GM23338 (cell line): ENCODE results near the gene MGAT4B. TPM values are rescaled to one million over a fixed set of nuclear protein-coding genes. Genes with fewer than 3 reads are reported as not detected.

Source experiments
- ATAC-seq: fragments of 200-7000 bp; cut with Tn5 transposase; 3 replicates; pipeline ENCODE4 v1.9.1; 2020
- DNase-seq: peaks from one replicate; pipeline ENCODE4 v3.0.0-alpha.2; 2015; ENCODE audit warnings: low spot score
- H2AFZ ChIP-seq: fragments of 200-600 bp; sonication (generic); 2 replicates; pipeline ENCODE4 v1.8.0; 2016; ENCODE audit warnings: antibody characterized with exemption, mild to moderate bottlenecking, moderate library complexity
- H3F3A ChIP-seq: fragments of 200-600 bp; sonication (generic); replicated peaks from 2 replicates; pipeline ENCODE4 v1.8.0; 2017; ENCODE audit warnings: antibody characterized with exemption, mixed run types, low read depth
- H3K27ac ChIP-seq: fragments of 200-600 bp; sonication (generic); 2 replicates; pipeline ENCODE4 v1.6.1; 2016; ENCODE audit warnings: low read depth
- H3K27me3 ChIP-seq: fragments of 200-600 bp; sonication (generic); 2 replicates; pipeline ENCODE4 v1.8.0; 2016; ENCODE audit warnings: mild to moderate bottlenecking, mixed run types, moderate library complexity; ENCODE audit not compliant: insufficient read depth
- H3K36me3 ChIP-seq: fragments of 200-600 bp; sonication (generic); 2 replicates; pipeline ENCODE4 v1.8.0; 2016; ENCODE audit warnings: mild to moderate bottlenecking; ENCODE audit not compliant: insufficient read depth
- H3K4me1 ChIP-seq: fragments of 200-600 bp; sonication (generic); 2 replicates; pipeline ENCODE4 v1.8.0; 2016; ENCODE audit warnings: mild to moderate bottlenecking, moderate library complexity; ENCODE audit not compliant: insufficient read depth
- H3K4me2 ChIP-seq: fragments of 200-600 bp; sonication (generic); 2 replicates; pipeline ENCODE4 v1.7.1; 2017; ENCODE audit warnings: mixed run types
- H3K4me3 ChIP-seq: fragments of 200-600 bp; sonication (generic); 2 replicates; pipeline ENCODE4 v1.6.1; 2016; ENCODE audit warnings: mixed run types
- H3K79me2 ChIP-seq: fragments of 200-600 bp; sonication (generic); replicated peaks from 2 replicates; pipeline ENCODE4 v1.8.0; 2017; ENCODE audit warnings: mild to moderate bottlenecking; ENCODE audit not compliant: insufficient read depth
- H3K9me2 ChIP-seq: fragments of 200-600 bp; sonication (generic); 2 replicates; pipeline ENCODE4 v1.8.0; 2017; ENCODE audit not compliant: insufficient read depth
- H4K20me1 ChIP-seq: fragments of 200-600 bp; sonication (generic); replicated peaks from 2 replicates; pipeline ENCODE4 v1.8.0; 2017; ENCODE audit warnings: mild to moderate bottlenecking; ENCODE audit not compliant: insufficient read depth
- H3K27ac Mint-ChIP-seq: 2 replicates; pipeline ENCODE4 v1.8.0; 2020; ENCODE audit warnings: inconsistent platforms, mild to moderate bottlenecking, moderate library complexity, mixed read lengths
- H3K27me3 Mint-ChIP-seq: 3 replicates; pipeline ENCODE4 v1.8.0; 2022; ENCODE audit warnings: low read depth, mild to moderate bottlenecking, moderate library complexity, mixed read lengths, inconsistent platforms; ENCODE audit not compliant: insufficient read depth, poor library complexity
- H3K36me3 Mint-ChIP-seq: 3 replicates; pipeline ENCODE4 v1.8.0; 2021; ENCODE audit warnings: low read depth, mild to moderate bottlenecking, inconsistent platforms, moderate library complexity, mixed read lengths
- H3K4me1 Mint-ChIP-seq: 3 replicates; pipeline ENCODE4 v1.8.0; 2020; ENCODE audit warnings: mild to moderate bottlenecking, inconsistent platforms, mixed read lengths
- H3K4me3 Mint-ChIP-seq: 3 replicates; pipeline ENCODE4 v1.8.0; 2021; ENCODE audit warnings: moderate library complexity, mild to moderate bottlenecking, inconsistent platforms, mixed read lengths
- H3K9me3 Mint-ChIP-seq: 3 replicates; pipeline ENCODE4 v1.8.0; 2020; ENCODE audit warnings: moderate library complexity, mild to moderate bottlenecking, inconsistent platforms, mixed read lengths
- CREB1 ChIP-seq: fragments of 250-450 bp; sonication (Bioruptor Pico); IDR thresholded peaks from 2 replicates; pipeline ENCODE4 v1.5.0; 2020; ENCODE audit warnings: low read depth, mild to moderate bottlenecking, moderate library complexity
- ETS1 ChIP-seq: IDR thresholded peaks from 2 replicates; pipeline ENCODE4 v1.6.1; 2016; ENCODE audit warnings: antibody characterized with exemption
- NANOG ChIP-seq: IDR thresholded peaks from 2 replicates; pipeline ENCODE4 v1.6.1; 2016; ENCODE audit warnings: antibody characterized with exemption, borderline replicate concordance
- POLR2AphosphoS5 ChIP-seq: IDR thresholded peaks from 2 replicates; pipeline ENCODE4 v1.6.1; 2016; ENCODE audit warnings: antibody characterized with exemption, low read depth
- STAT1 ChIP-seq: IDR thresholded peaks from one replicate; pipeline ENCODE4 v1.6.1; 2016; ENCODE audit warnings: antibody characterized with exemption; ENCODE audit not compliant: unreplicated experiment
- ZNF114 ChIP-seq: fragments of 250-450 bp; sonication (Bioruptor Pico); IDR thresholded peaks from 2 replicates; pipeline ENCODE4 v1.5.0; 2020; ENCODE audit warnings: mild to moderate bottlenecking, moderate library complexity
- ZNF462 ChIP-seq: fragments of 250-450 bp; sonication (Bioruptor Pico); IDR thresholded peaks from 2 replicates; pipeline ENCODE4 v1.5.0; 2020; ENCODE audit warnings: mild to moderate bottlenecking, moderate library complexity
- polyA plus RNA-seq: library from polyadenylated mRNA; unstranded; fragments of >200 nt; fragmentation: Nextera tagmentation; extraction: Ambion mirVana; gene quantifications from 2 replicates; pipeline ENCODE4 v1.2.1, GENCODE V29; 2016
- total RNA-seq: library from RNA; depleted of rRNA; stranded (reverse); fragments of >200 nt; shearing (Covaris generic); gene quantifications from 2 replicates; pipeline ENCODE4 v1.2.3, GENCODE V29; 2014

MGAT4B gene
- total and polyA plus RNA-seq, 2 experiments from 2014 or later = 32.3 to 101 TPM

- H3K27me3 Mint-ChIP-seq = peaks cover 23% of the 10 kb centered on the region
- Histone ChIP-seq H3K79me2 (no peaks in the 10 kb centered on the region), H3K9me2 (no peaks in the 10 kb centered on the region), H3K4me3 (no peak overlapping the region), H3K27ac (no peak overlapping the region), H4K20me1 (peaks cover 13% of the 10 kb centered on the region), H2AFZ (no peak overlapping the region), H3K36me3 (peaks cover 25% of the 10 kb centered on the region), H3K4me1 (peaks cover 9% of the 10 kb centered on the region), H3K4me2 (no peak overlapping the region), H3K27me3 (no peaks in the 10 kb centered on the region), H3F3A (peaks cover 25% of the 10 kb centered on the region)
- TF ChIP-seq POLR2AphosphoS5 = no peak
- TF ChIP-seq NANOG = no peak
- no peak for TF ChIP-seq ZNF114 (CRISPR knock-in tag)
- no peak for TF ChIP-seq ZNF462
- no peak for TF ChIP-seq STAT1
- TF ChIP-seq ETS1 = no peak
- peaks cover 6% of the 10 kb centered on the region for H3K4me1 Mint-ChIP-seq
- H3K36me3 Mint-ChIP-seq = peaks cover 96% of the 10 kb centered on the region
- H3K4me3 Mint-ChIP-seq = no peak overlapping the region
- H3K27ac Mint-ChIP-seq = no peak overlapping the region
- ATAC-seq (no peak), DNase-seq (no peak)
- H3K9me3 Mint-ChIP-seq = peaks cover 11% of the 10 kb centered on the region
Measured at GRCh38 chr5:179834120-179834519, 27.5 kb upstream of the MGAT4B start.

- TF ChIP-seq CREB1 (CRISPR knock-in tag) = no peak
- Mint-ChIP-seq H3K27ac (no peak overlapping the region), H3K9me3 (peaks cover 11% of the 10 kb centered on the region), H3K36me3 (peaks cover 98% of the 10 kb centered on the region), H3K4me1 (peaks cover 10% of the 10 kb centered on the region), H3K4me3 (no peak overlapping the region), H3K27me3 (peaks cover 27% of the 10 kb centered on the region)
- Histone ChIP-seq H3K36me3 (peaks cover 26% of the 10 kb centered on the region), H2AFZ (no peak overlapping the region), H3F3A (peaks cover 25% of the 10 kb centered on the region), H3K4me1 (peaks cover 13% of the 10 kb centered on the region), H3K27ac (no peak overlapping the region), H3K27me3 (no peaks in the 10 kb centered on the region), H3K9me2 (no peaks in the 10 kb centered on the region), H3K4me3 (no peak overlapping the region), H3K4me2 (no peak overlapping the region), H3K79me2 (no peaks in the 10 kb centered on the region), H4K20me1 (peaks cover 15% of the 10 kb centered on the region)
- DNase-seq = no peak
- ATAC-seq = no peak
Measured at GRCh38 chr5:179833709-179834070, 27.0 kb upstream of the MGAT4B start.
